Neuronal stem cell (in vitro differentiated cells): ENCODE results near the gene HOXD3.
A peak's percentile ranks its signal among the peaks of the same experiment; 100 is the strongest.

ENCODE experiments used
- DNase-seq: peaks from one replicate; pipeline ENCODE4 v3.0.0-alpha.2; 2013; ENCODE audit warnings: low spot score
- H2AFZ ChIP-seq: one replicate; pipeline ENCODE4 v1.6.1; 2013; ENCODE audit warnings: mild to moderate bottlenecking, low read length, inconsistent platforms
- H2AK5ac ChIP-seq: 2 replicates; pipeline ENCODE4 v1.6.1; 2013; ENCODE audit warnings: low read depth, mild to moderate bottlenecking, inconsistent platforms, low read length, moderate library complexity, mixed read lengths
- H2BK120ac ChIP-seq: 2 replicates; pipeline ENCODE4 v1.6.1; 2013; ENCODE audit warnings: low read depth, mild to moderate bottlenecking, inconsistent platforms, low read length, moderate library complexity, mixed read lengths
- H2BK12ac ChIP-seq: one replicate; pipeline ENCODE4 v1.6.1; 2013; ENCODE audit warnings: low read length, inconsistent platforms
- H2BK15ac ChIP-seq: 2 replicates; pipeline ENCODE4 v1.6.1; 2013; ENCODE audit warnings: mild to moderate bottlenecking, low read length, inconsistent platforms, mixed read lengths
- H2BK5ac ChIP-seq: one replicate; pipeline ENCODE4 v1.6.1; 2013; ENCODE audit warnings: inconsistent platforms, mild to moderate bottlenecking, low read length, moderate library complexity
- H3K14ac ChIP-seq: one replicate; pipeline ENCODE4 v1.6.1; 2013; ENCODE audit warnings: low read length, inconsistent platforms
- H3K18ac ChIP-seq: 2 replicates; pipeline ENCODE4 v1.6.1; 2013; ENCODE audit warnings: low read length, inconsistent platforms
- H3K23ac ChIP-seq: 2 replicates; pipeline ENCODE4 v1.6.1; 2013; ENCODE audit warnings: low read depth, mild to moderate bottlenecking, mixed read lengths, low read length, inconsistent platforms; ENCODE audit not compliant: poor library complexity
- H3K27ac ChIP-seq: replicated peaks from 3 replicates; pipeline ENCODE4 v1.5.1; 2013; ENCODE audit warnings: low read length, inconsistent platforms
- H3K27me3 ChIP-seq, 3 experiments: 2 replicates each; pipeline ENCODE4 v1.6.1; 2013; ENCODE audit warnings: low read length in 3 of 3, mild to moderate bottlenecking in 2 of 3, inconsistent platforms in 1 of 3, low read depth in 1 of 3, mixed read lengths in 1 of 3, moderate library complexity in 1 of 3; ENCODE audit not compliant: control insufficient read depth in 3 of 3, insufficient read depth in 3 of 3
- H3K36me3 ChIP-seq, 2 donors: replicated peaks in 1 of 2; 2 replicates each; pipeline ENCODE4 v1.6.1; 2013; ENCODE audit warnings: low read length in 2 of 2; ENCODE audit not compliant: control insufficient read depth in 2 of 2, insufficient read depth in 2 of 2
- H3K4ac ChIP-seq: 2 replicates; pipeline ENCODE4 v1.6.1; 2013; ENCODE audit warnings: inconsistent platforms, mild to moderate bottlenecking, low read length, moderate library complexity
- H3K4me1 ChIP-seq, 2 donors: 1 replicate in 1 of 2; 2 replicates in 1 of 2; pipeline ENCODE4 v1.6.1; 2013; ENCODE audit warnings: low read length in 2 of 2, low read depth in 1 of 2; ENCODE audit not compliant: control insufficient read depth in 2 of 2, insufficient read depth in 1 of 2
- H3K4me2 ChIP-seq: one replicate; pipeline ENCODE4 v1.6.1; 2013; ENCODE audit warnings: mild to moderate bottlenecking, low read length, inconsistent platforms; ENCODE audit not compliant: insufficient read depth, poor library complexity, severe bottlenecking
- H3K4me3 ChIP-seq, 2 donors: 2 replicates each; pipeline ENCODE4 v1.5.1; 2013; ENCODE audit warnings: low read length in 2 of 2, mild to moderate bottlenecking in 2 of 2, inconsistent platforms in 1 of 2, moderate library complexity in 1 of 2
- H3K79me1 ChIP-seq: one replicate; pipeline ENCODE4 v1.6.1; 2013; ENCODE audit warnings: low read depth, mild to moderate bottlenecking, inconsistent platforms, low read length, moderate library complexity
- H3K9ac ChIP-seq: one replicate; pipeline ENCODE4 v1.6.1; 2013; ENCODE audit warnings: mild to moderate bottlenecking, low read depth, low read length, inconsistent platforms; ENCODE audit not compliant: poor library complexity
- H3K9me3 ChIP-seq, 2 donors: replicated peaks in 1 of 2; 2 replicates each; pipeline versions ENCODE3 to v1.6.1; 2013; ENCODE audit warnings: low read length in 2 of 2, mild to moderate bottlenecking in 2 of 2, inconsistent platforms in 1 of 2, low read depth in 1 of 2, mixed read lengths in 1 of 2, moderate library complexity in 1 of 2; ENCODE audit not compliant: control insufficient read depth in 2 of 2, insufficient read depth in 1 of 2
- H4K8ac ChIP-seq: one replicate; pipeline ENCODE4 v1.6.1; 2013; ENCODE audit warnings: low read depth, mild to moderate bottlenecking, inconsistent platforms, low read length, moderate library complexity
- H4K91ac ChIP-seq: one replicate; pipeline ENCODE4 v1.6.1; 2013; ENCODE audit warnings: low read length, low read depth, mild to moderate bottlenecking, inconsistent platforms; ENCODE audit not compliant: poor library complexity
- WGBS, 2 donors: extraction: QIAGEN DNeasy Blood & Tissue Kit; methylation state at CpG; one replicate each; pipeline ENCODE4 v1.1.7; 2013; ENCODE audit warnings: missing lambda C conversion rate in 2 of 2, mixed read lengths in 1 of 2; ENCODE audit not compliant: insufficient read length in 2 of 2, insufficient replicate concordance in 1 of 2; ENCODE audit errors: extremely low coverage in 2 of 2; 5-methylcytosine and 5-hydroxymethylcytosine counted together

HOXD3 gene

DNA sequence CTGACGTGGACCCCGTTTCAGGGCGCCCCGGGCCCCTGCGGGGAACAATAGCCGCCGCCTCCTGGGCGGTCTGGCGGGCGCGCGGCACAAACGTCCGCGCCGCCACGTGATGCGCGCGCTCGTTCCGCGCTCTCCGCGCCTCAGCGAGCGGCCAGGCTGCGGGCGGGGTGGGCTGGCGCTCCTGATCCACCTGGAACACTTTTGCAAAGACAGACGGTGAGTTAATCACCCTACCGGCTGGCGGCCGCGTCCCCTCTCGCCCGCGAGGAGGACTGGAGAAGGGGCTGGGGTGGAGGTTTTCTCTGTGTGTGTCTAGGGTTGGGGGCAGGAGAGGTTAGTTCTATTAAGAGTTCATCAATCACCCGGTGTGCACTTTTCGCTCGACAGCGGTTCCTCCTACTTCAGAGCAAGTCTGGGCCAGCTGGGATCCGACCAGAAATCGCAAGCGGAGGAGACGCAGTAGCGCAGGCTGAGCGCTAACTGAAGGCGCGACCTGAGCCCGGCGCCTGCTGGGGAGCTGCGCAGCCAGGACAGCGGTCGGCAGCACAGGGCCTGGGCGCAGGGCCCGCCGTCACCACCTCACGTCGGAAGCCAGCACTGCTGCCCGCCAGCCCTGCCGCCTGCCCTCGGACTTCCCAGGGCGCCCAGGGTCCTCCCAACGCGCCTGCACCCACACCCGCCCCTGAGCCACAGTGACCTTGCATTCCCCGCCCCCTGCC lies 21.1 kb downstream of the HOXD3 start:
- peaks cover 0 to 3% of the 10 kb centered on the region in 2 donors for H3K9me3 ChIP-seq
- no peaks in the 10 kb centered on the region for H3K79me1 ChIP-seq
- H2AK5ac ChIP-seq: peak overlapping the region; percentile 88
- no peak overlapping the region for H2BK120ac ChIP-seq
- H3K27ac ChIP-seq: no peak overlapping the region
- no peak overlapping the region for H2BK12ac ChIP-seq
- H3K27me3 ChIP-seq: peaks cover 22 to 96% (median 87%) of the 10 kb centered on the region in 3 experiments
- no peak overlapping the region for H3K14ac ChIP-seq
- H3K23ac ChIP-seq: peak overlapping the region; percentile 49
- H3K4me1 ChIP-seq: peaks cover 5 to 13% of the 10 kb centered on the region in 2 donors
- H4K8ac ChIP-seq: no peak overlapping the region
- H2BK15ac ChIP-seq: no peak overlapping the region
- H2AFZ ChIP-seq: peak overlapping the region; percentile 80
- H3K4ac ChIP-seq: no peak overlapping the region
- no CpG with 5 or more reads among the region's 68 CpGs for WGBS, 2 donors
- H3K4me2 ChIP-seq: peak overlapping the region; percentile 59
- H3K9ac ChIP-seq: no peak overlapping the region
- no peak overlapping the region for H4K91ac ChIP-seq
- no peak overlapping the region for H2BK5ac ChIP-seq
- H3K36me3 ChIP-seq: no peaks in the 10 kb centered on the region
- peak overlapping the region; percentile 52 for H3K18ac ChIP-seq
- peak overlapping the region in 1 of 2 donors; percentile 63 for H3K4me3 ChIP-seq
- no peak for DNase-seq

GRCh38 chr2:176178757-176179295 lies 21.7 kb downstream of the HOXD3 start:
- DNase-seq: no peak

DNA sequence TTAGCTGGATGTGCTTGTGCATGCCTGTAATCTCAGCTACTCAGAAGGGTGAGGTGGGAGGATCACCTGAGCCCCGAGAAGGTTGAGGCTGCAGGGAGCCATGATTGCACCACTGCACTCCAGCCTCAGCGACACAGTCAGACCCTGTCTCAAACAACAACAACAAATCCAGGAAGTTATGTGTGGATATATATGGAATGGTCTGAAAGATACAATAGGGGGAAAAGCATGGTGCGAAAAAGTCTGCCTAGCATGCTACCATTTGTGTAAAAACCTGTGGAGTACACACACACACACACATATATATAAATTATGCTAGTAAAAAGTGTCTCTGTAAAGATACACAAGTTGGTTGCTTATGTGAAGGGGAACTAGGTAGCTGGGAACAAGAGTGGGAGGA lies 24.4 kb downstream of the HOXD3 start:
- Histone ChIP-seq H4K8ac (no peak overlapping the region), H3K79me1 (no peaks in the 10 kb centered on the region), H3K23ac (no peak overlapping the region), H2BK12ac (no peak overlapping the region), H2BK120ac (no peak overlapping the region), H2BK5ac (no peak overlapping the region), H3K4ac (no peak overlapping the region), H3K18ac (no peak overlapping the region), H3K36me3 (no peaks in the 10 kb centered on the region), H3K4me2 (no peak overlapping the region), H3K27me3 (peaks cover 20 to 95% (median 86%) of the 10 kb centered on the region in 3 experiments), H3K14ac (no peak overlapping the region), H3K27ac (no peak overlapping the region), H2AFZ (no peak overlapping the region), H3K4me1 (peaks cover 0 to 4% of the 10 kb centered on the region in 2 donors), H3K9ac (no peak overlapping the region), H3K4me3 (no peak overlapping the region), H2BK15ac (no peak overlapping the region), H4K91ac (no peak overlapping the region), H3K9me3 (no peaks in the 10 kb centered on the region), H2AK5ac (no peak overlapping the region)
- DNase-seq: no peak
- WGBS, 2 donors: no CpG with 5 or more reads among the region's 3 CpGs

More at GRCh38 chr2:176178757-176179295, 21.7 kb downstream of the HOXD3 start:
- no CpG with 5 or more reads among the region's 7 CpGs for WGBS, 2 donors
- no peaks in the 10 kb centered on the region for H3K79me1 ChIP-seq
- no peak overlapping the region for H3K4ac ChIP-seq
- peaks cover 0 to 3% of the 10 kb centered on the region in 2 donors for H3K9me3 ChIP-seq
- no peak overlapping the region for H3K23ac ChIP-seq
- H3K4me2 ChIP-seq: no peak overlapping the region
- H2BK15ac ChIP-seq: no peak overlapping the region
- H3K36me3 ChIP-seq: no peaks in the 10 kb centered on the region
- H2BK5ac ChIP-seq: no peak overlapping the region
- H3K9ac ChIP-seq: no peak overlapping the region
- no peak overlapping the region for H3K18ac ChIP-seq
- no peak overlapping the region for H3K14ac ChIP-seq
- no peak overlapping the region for H4K91ac ChIP-seq
- no peak overlapping the region for H2BK120ac ChIP-seq
- H2AFZ ChIP-seq: peak overlapping the region; percentile 80
- no peak overlapping the region for H3K27ac ChIP-seq
- H3K4me1 ChIP-seq: peaks cover 5 to 13% of the 10 kb centered on the region in 2 donors
- H2BK12ac ChIP-seq: no peak overlapping the region
- H3K27me3 ChIP-seq: peaks cover 22 to 96% (median 90%) of the 10 kb centered on the region in 3 experiments
- H3K4me3 ChIP-seq: no peak overlapping the region
- no peak overlapping the region for H2AK5ac ChIP-seq
- no peak overlapping the region for H4K8ac ChIP-seq

DNA sequence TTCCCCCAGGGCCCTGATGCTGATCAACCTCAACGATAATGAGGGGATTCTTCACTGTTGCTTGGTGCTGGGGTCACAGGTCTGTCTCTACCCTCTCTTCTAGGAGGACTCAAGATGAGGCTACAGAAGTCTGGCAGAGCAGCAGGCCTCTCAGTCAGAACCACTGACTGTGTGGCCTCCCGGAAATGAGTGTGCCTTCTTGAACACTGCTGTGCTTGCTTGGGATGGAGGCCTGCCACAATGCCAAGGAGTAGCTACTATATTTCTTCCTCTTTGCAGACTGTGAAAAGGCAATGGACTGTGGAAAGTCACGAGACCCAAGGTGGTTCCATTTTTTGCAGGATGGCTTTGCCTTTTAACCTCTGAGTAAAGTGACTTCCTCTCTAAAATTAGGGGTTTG lies 25.6 kb downstream of the HOXD3 start:
- no peak overlapping the region for H4K8ac ChIP-seq
- no peak overlapping the region for H3K23ac ChIP-seq
- whole genome bisulfite sequencing, 2 donors: no CpG with 5 or more reads among the region's 3 CpGs

More for the DNA sequence above, 25.6 kb downstream of the HOXD3 start:
- Histone ChIP-seq H3K4ac (no peak overlapping the region), H3K9me3 (peaks cover 0 to 3% of the 10 kb centered on the region in 2 donors), H4K91ac (no peak overlapping the region), H2BK12ac (no peak overlapping the region), H3K14ac (no peak overlapping the region), H3K4me2 (no peak overlapping the region), H2BK5ac (no peak overlapping the region), H3K27ac (no peak overlapping the region), H3K9ac (no peak overlapping the region), H3K79me1 (no peaks in the 10 kb centered on the region), H2BK15ac (no peak overlapping the region), H2BK120ac (no peak overlapping the region), H3K4me1 (peaks cover 0 to 2% of the 10 kb centered on the region in 2 donors), H2AK5ac (no peak overlapping the region), H2AFZ (no peak overlapping the region), H3K36me3 (no peaks in the 10 kb centered on the region), H3K18ac (no peak overlapping the region), H3K4me3 (no peak overlapping the region), H3K27me3 (peaks cover 20 to 94% (median 84%) of the 10 kb centered on the region in 3 experiments)
- no peak for DNase-seq
